HL-60/S4 (cell line): Measurements from ENCODE around the gene JUP.
"Not testable (repeated sequence)": the region's sequence is repeated elsewhere in the genome, so short reads cannot be mapped to it uniquely, and the experiment has no call there.

Experiments
- in situ Hi-C: fragments of 300-500 bp; cut with MboI; formaldehyde crosslinking; loops from 2 replicates; pipeline ENCODE4 v1.14.3; 2022; ENCODE audit warnings: low sequenced_read_pairs

JUP gene

GRCh38 chr17:41786227-41787020, at the start of gene JUP:
Gene JUP, minus strand, starts transcription at chr17:41786711. Its CDS starts 14,857 bp downstream, at chr17:41771854.
- in situ Hi-C loops, result no loop called here

DNA sequence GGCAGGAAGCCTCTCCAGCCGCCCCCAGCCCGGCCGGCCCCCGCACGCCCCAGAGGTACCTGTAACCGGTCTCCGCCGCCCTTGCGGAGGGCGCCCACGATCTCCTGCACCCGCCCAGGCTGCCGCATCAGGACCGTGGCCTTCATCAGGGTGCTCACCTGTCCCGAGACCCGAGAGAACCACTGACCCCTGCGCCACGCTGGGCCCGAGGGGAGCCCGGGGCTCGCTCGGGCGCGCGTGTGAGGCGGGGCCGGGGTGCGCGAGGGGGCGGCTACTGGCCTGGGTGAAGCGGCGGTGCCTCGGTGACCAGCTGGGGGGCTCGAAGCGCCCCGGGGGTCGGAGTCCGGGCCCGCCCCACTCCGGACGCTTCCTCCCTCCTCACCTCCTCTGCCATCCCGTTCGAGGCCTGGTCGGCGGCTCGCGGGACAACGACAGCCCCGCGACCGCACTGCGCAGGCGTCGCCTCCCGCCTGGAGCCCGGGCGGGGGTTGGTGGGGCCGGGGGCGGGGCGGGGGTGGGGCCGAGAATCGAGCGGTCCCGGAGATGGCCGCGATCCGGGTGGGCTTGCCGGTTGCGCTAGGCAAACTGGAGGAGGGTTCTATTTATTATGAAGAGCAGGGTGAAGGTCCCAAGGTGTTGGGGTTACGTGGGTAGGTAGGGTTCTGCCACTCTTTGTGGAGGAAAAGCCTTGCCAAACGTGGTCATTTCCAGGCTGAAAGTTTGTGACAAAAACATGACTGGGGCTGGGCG, 49.5 kb upstream of the JUP start, which contains the start of gene NT5C3B:
Gene NT5C3B, minus strand, starts transcription at position 433 of the 750 bp plus-strand sequence. Its CDS starts 39 bp downstream, at position 394.
- in situ Hi-C loops, result no loop called here

GRCh38 chr17:41835214-41835799, 48.8 kb upstream of the JUP start:
- in situ Hi-C loops, result no loop called here

DNA sequence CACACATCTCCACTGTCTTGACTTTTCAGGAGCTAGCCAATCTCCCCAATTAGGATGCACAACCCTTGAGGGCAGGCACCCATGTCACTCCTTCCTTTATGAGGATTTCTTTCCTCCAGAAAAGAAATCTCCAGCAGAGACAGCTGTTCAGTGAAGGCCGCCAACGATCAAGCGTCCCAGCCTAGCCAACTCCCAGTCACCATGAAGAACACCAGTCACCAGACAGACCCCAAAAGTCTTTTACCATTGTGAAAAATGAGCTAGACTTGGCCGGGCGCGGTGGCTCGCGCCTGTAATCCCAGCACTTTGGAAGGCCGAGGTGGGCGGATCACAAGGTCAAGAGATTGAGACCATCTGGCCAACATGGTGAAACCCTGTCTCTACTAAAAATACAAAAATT, 43.5 kb upstream of the JUP start:
- in situ Hi-C loops, result not testable (repeated sequence)

GRCh38 chr17:41825175-41825845, 38.8 kb upstream of the JUP start:
- in situ Hi-C loops, result no loop called here

GRCh38 chr17:41824086-41824485, 37.6 kb upstream of the JUP start:
- in situ Hi-C loops, result no loop called here

DNA sequence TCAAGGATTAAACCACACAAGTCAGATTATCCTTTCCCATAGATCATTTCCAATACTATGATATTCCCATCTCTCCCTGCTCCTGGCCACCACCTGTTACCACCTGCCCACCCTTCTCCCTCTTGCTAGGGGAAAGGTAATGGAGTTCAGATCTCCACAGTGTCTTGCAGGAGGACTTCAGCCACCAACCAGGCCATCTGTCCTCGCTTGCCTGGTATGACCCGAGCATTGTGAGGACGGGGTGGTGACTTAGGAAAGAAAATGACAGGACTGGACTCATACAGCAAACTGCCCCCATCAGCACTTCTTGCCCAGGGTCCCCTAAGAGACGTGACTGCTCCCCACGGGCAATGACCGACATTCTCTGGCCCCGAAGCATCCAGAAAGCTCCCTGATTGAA, 37.1 kb upstream of the JUP start:
- in situ Hi-C loops, result no loop called here

- in situ Hi-C loops, result no loop called here
Observed at GRCh38 chr17:41823141-41823524, 36.6 kb upstream of the JUP start.

DNA sequence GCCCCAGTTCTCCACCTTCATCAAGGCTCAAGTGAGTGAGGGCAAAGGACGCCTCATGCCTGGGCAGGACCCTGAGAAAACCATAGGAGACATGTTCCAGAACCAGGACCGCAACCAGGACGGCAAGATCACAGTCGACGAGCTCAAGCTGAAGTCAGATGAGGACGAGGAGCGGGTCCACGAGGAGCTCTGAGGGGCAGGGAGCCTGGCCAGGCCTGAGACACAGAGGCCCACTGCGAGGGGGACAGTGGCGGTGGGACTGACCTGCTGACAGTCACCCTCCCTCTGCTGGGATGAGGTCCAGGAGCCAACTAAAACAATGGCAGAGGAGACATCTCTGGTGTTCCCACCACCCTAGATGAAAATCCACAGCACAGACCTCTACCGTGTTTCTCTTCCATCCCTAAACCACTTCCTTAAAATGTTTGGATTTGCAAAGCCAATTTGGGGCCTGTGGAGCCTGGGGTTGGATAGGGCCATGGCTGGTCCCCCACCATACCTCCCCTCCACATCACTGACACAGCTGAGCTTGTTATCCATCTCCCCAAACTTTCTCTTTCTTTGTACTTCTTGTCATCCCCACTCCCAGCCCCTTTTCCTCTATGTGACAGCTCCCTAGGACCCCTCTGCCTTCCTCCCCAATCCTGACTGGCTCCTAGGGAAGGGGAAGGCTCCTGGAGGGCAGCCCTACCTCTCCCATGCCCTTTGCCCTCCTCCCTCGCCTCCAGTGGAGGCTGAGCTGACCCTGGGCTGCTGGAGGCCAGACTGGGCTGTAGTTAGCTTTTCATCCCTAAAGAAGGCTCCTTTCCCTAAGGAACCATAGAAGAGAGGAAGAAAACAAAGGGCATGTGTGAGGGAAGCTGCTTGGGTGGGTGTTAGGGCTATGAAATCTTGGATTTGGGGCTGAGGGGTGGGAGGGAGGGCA, 36.0 kb upstream of the JUP start:
- in situ Hi-C loops, result no loop called here

DNA sequence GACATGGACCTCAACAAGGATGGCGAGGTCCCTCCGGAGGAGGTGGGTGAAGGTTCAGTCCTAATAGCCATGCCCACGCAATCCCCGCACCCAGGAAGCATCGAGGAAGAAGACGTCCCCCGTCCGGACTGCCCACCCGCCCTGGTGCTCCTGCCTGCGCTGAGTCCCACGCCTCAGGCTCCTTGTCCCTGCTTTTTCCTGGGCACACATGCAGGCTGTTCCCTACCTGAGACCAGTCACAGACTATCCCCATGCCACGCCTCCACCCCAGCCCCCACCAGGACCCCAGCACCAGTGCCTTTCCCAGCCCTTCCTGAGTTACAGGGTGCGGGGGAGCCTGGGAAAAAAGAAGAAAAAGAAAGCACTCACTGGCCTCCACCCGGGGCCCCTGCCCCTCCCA, 35.3 kb upstream of the JUP start:
- in situ Hi-C loops, result no loop called here

DNA sequence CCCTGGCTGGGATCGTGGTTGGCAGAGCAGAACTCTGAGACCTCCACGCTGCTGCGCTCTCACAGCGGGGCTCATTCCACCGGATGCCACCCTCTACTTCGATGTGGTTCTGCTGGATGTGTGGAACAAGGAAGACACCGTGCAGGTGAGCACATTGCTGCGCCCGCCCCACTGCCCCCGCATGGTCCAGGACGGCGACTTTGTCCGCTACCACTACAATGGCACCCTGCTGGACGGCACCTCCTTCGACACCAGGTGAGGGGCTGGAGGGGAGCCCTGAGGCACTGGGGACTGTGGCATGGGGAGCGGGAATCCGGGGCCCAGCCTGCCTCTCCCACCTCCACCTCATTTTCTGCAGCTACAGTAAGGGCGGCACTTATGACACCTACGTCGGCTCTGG, 31.5 kb upstream of the JUP start:
- in situ Hi-C loops, result no loop called here

GRCh38 chr17:41816637-41817320, 30.3 kb upstream of the JUP start:
- in situ Hi-C loops, result no loop called here

DNA sequence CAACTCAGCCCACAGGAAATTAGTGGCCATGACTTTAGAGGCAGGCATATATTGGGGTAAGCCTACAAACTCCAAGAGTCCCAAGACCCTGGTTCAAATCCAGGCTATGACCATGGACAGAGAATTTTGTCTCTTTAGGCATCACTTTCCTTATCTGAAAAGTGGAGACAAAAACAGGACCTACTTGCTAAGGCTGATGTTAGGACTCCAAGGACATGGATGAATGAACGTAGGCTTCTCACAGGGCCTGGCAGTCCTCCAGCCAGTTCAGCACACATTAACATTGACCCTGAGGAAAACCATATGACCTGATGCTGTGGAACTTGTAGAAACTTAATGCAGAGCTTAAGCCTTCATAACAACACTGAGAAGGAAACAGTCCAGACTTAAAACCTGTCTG, 27.7 kb upstream of the JUP start:
- in situ Hi-C loops, result no loop called here

- in situ Hi-C loops, result no loop called here
Observed at GRCh38 chr17:41813699-41814124, 27.2 kb upstream of the JUP start.

GRCh38 chr17:41813152-41813680, 26.7 kb upstream of the JUP start:
- in situ Hi-C loops, result no loop called here

GRCh38 chr17:41812381-41813151, 26.1 kb upstream of the JUP start, which contains the start of gene FKBP10:
Gene FKBP10, plus strand, starts transcription at chr17:41813004. Its CDS starts 31 bp downstream, at chr17:41813035.
- in situ Hi-C loops, result no loop called here

- in situ Hi-C loops, result no loop called here
Observed at GRCh38 chr17:41811549-41812380, 25.3 kb upstream of the JUP start, which contains the start of gene P3H4. Gene P3H4, minus strand, starts transcription at chr17:41811949. Its CDS starts 34 bp downstream, at chr17:41811915.
